HG03378 (cell line): ENCODE measurements around the gene DIABLO.
"Not testable (repeated sequence)": the region's sequence is repeated elsewhere in the genome, so short reads cannot be mapped to it uniquely, and the experiment has no call there.

ENCODE experiments used
- ATAC-seq: cut with Tn5 transposase; IDR thresholded peaks from one replicate; pipeline ENCODE4 v1.9.1; 2021; ENCODE audit warnings: mild to moderate bottlenecking, moderate library complexity; ENCODE audit not compliant: unreplicated experiment

Gene DIABLO

DNA sequence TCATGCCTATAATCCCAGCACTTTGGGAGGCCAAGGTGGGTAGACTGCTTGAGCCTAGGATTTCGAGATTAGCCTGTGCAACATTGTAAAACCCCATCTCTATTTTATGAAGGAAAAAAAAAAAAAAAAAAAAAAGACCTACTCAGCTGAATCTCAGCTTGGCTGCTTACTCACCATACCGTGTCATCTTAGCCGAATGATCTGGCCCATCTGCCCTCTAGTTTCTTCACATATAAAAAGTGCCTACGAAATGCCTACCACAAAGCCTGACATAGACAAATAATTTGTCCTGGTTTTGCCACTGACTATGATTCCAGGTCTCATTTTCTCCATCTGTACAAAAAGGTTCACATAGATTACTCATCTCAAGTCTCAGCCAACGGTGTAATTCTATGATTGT is 10.1 kb downstream of the DIABLO start:
- no peak for ATAC-seq

DNA sequence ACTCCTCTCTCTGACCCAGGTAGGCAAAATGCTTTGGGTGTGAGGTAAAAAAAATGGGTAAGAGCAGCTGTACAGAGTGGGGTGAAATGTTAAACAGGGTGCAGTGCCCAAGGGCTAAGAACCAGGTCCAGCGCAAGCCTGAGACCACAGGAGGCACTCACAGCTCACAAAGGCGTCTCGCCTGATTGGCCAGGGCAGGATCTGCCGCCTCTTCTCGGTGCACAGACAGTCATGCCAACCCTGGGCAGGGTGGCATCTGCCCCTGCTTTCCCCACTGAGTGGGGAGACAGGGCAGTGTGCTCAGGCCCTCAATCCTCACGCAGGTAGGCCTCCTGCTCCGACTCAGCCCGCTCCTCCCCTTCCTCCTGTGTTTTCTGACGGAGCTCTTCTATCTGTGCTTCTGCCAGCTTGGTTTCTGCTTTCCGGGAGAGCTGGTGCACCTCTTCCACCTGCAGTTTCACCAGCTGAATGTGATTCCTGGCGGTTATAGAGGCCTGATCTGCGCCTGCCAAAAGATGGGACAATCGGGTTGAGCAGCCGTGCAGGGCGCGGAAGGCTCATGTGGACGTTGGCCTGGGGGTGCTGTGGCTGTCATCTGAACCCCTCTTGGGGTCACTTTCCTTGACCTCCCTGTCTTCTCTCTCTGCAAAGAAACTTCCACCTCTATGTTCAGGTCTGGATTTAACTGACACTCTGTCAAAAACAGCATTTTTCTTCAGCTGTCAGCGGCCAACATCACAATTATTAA is 17.6 kb downstream of the DIABLO start:
- no peak for ATAC-seq

DNA sequence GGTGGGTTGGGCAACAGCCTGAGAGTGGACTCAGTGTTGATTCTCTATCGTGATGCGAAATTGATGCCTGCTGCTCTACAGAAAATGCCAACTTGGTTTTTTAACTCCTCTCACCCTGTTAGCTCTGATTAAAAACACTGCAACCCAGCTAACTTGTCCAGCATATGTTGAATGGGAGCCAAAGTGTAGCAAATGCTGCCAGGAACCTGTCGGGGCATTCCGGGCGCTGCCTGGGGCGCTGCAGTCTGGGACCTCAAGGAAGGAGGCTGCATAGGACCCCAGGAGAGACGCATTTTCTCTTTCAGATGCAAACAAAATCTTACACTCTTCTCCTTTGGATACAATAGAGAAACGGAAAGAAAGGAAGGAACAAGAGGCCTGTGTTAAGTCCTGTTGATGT is 18.5 kb downstream of the DIABLO start:
- ATAC-seq = no peak

GRCh38 chr12:122206976-122207375 is 18.9 kb downstream of the DIABLO start:
- no peak for ATAC-seq

DNA sequence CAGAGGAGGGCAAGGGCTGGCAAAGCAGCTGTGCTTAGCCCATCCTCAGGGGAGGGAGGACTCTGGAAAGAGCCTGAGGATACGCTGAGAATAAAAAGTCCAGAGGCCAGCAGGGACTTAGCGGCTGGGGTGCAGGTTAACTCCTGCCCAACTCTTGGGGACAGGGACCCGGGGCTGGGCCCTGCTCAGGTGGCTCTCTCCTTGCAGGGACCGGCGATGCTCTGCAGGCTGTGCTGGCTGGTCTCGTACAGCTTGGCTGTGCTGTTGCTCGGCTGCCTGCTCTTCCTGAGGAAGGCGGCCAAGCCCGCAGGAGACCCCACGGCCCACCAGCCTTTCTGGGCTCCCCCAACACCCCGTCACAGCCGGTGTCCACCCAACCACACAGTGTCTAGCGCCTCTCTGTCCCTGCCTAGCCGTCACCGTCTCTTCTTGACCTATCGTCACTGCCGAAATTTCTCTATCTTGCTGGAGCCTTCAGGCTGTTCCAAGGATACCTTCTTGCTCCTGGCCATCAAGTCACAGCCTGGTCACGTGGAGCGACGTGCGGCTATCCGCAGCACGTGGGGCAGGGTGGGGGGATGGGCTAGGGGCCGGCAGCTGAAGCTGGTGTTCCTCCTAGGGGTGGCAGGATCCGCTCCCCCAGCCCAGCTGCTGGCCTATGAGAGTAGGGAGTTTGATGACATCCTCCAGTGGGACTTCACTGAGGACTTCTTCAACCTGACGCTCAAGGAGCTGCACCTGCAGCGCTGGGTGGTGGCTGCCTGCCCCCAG is 19.6 kb downstream of the DIABLO start:
- no peak for ATAC-seq

GRCh38 chr12:122205053-122205925 is 20.6 kb downstream of the DIABLO start:
- ATAC-seq = no peak

GRCh38 chr12:122204167-122205052 is 21.4 kb downstream of the DIABLO start:
- ATAC-seq = no peak

- ATAC-seq = no peak
Measured at GRCh38 chr12:122203301-122204166, 22.3 kb downstream of the DIABLO start, which contains the start of gene B3GNT4. TSS of gene B3GNT4 (plus strand) at chr12:122203709. CDS start at chr12:122204619, 910 bp downstream.

GRCh38 chr12:122202811-122203210 is 23.0 kb downstream of the DIABLO start:
- ATAC-seq = not testable (repeated sequence)

- no peak for ATAC-seq
Measured at GRCh38 chr12:122202017-122202416, 23.8 kb downstream of the DIABLO start.

DNA sequence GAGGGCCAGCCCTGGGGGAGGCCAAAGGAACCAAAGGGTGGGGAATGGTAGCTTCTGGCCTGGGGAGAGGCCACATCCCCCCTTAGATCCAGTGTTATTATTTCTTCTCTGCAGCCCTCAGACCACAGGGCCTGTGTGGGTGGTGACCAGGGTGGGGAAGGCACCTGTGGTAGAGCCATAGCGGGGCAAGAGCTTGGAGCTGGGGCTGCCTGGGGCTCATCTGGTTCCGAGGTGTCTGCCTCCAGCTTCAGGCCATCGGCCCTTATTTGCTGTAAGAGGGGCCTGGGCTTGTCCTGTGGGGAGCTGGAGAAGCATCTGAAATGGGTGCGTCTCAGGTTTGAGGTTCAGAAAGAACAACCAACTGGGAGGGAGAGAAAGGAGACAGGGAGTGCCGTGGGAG is 24.5 kb downstream of the DIABLO start:
- ATAC-seq = no peak

GRCh38 chr12:122200541-122201175 is 25.2 kb downstream of the DIABLO start:
- ATAC-seq = no peak

DNA sequence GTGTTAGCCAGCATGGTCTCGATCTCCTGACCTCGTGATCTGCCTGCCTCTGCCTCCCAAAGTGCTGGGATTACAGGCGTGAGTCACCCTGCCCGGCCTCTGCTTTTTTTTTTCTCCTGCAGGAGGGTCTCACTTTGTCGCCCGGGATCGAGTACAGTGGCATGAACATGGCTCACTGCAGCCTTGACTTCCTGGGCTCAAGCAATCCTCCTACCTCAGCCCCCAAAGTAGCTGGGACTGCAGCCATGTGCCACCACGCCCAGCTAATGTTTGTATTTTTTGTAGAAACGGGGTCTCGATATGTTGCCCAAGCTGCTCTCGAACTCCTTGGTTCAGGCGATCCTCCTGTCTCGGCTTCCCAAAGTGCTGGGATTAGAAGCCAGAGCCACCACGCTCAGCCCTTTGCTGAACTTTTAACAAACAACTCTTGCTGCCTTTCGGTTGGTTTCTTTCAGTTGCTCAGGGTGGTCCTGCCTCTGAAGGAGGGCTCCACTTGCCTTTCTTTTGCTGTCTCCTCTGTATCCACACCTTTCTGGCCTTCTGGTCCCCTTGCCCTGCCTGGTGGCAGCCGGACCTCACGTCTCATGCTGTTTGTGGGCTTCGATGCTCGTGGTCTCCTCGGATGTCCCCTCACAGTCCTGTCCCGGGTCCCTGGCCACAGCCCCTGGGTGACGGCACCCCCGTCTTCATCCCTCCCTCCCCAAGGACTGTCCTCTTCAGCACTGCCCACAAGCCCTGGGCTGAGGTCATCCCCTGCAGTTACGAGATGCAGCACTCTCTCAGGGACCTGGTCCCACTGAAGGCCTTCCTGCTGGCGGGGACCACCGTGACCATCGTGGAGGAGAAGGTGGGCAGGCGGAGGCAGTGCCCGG is 26.1 kb downstream of the DIABLO start:
- no peak for ATAC-seq

GRCh38 chr12:122197612-122197966 is 28.3 kb downstream of the DIABLO start:
- ATAC-seq = no peak

- no peak for ATAC-seq
Measured at GRCh38 chr12:122195405-122195804, 30.4 kb downstream of the DIABLO start.

DNA sequence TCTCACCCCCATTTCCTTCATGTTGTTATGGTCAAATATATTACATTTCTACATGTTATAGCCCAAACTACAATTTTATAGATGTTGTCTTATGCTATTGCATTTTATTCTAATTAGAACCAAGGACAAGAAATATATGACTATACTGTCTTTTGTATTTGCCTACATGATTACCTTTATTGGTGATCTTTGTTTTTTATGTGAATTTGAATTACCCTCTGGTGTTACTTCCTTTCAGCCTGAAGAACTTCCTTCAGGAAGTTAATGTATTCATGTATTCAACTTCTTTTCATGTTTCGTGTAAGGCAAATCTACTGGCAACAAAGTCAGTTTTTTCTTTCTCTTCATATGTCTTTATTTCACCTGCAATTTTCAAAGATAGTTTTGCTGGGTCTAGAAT is 31.0 kb downstream of the DIABLO start:
- ATAC-seq = no peak

DNA sequence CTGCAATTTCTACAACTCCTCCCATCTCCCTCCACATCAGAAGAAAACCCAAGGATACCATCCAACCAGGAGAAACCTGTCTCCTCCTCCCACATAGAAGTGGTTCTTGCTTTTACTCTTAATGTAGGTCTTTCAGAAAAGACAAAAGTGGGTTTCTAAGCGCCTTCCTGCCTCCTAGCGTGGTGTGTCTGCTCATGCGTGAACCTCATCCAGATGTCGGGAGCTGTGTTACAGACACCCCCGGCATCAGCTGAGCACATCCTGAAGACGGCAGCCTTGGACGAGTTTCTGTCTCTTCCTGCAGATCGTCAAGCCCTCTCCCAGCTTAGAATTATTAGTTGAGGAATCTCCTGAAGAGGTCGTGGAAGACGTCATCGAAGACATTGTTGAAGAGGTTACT is 33.4 kb downstream of the DIABLO start:
- ATAC-seq = no peak
